BE2C (cell line): Measurements from ENCODE around the gene NNT.

Source experiments
- DNase-seq: peaks from one replicate; pipeline ENCODE4 v3.0.0-alpha.2; 2020
- H3K27me3 ChIP-seq: fragments of 250-450 bp; sonication (Bioruptor Pico); 2 replicates; pipeline ENCODE4 v1.5.1; 2020; ENCODE audit warnings: mild to moderate bottlenecking
- H3K36me3 ChIP-seq: fragments of 250-450 bp; sonication (Bioruptor Pico); 2 replicates; pipeline ENCODE4 v1.5.1; 2020; ENCODE audit warnings: mild to moderate bottlenecking
- H3K4me1 ChIP-seq: fragments of 250-450 bp; sonication (Bioruptor Pico); 2 replicates; pipeline ENCODE4 v1.5.1; 2020
- H3K4me3 ChIP-seq: 2 replicates; pipeline ENCODE4 v1.5.1; 2011; ENCODE audit warnings: low read depth, low read length
- H3K9me3 ChIP-seq: fragments of 250-450 bp; sonication (Bioruptor Pico); 2 replicates; pipeline ENCODE4 v1.5.1; 2020
- CTCF ChIP-seq: IDR thresholded peaks from 2 replicates; pipeline ENCODE4 v1.5.1; 2012; ENCODE audit warnings: mild to moderate bottlenecking, low read depth, low read length

NNT gene

DNA sequence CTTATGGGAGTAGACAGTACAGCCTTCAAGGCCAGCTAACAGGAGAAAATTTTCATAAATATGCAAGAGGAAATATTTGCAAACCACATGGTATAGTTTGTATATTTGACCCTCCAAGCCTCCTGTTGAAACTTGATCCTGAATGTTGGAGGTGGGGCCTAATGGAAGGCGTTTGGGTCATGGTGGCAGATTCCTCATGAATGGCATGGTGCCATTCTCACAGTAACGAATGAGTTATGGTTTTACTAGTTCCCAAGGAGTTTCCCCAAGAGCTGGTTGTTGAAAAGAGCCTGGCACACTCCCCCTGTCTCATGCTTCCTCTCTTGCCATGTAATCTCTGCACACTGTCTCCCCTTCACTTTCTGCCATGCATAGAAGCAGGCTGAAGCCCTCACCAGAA is 42.9 kb upstream of the NNT start:
- Histone ChIP-seq H3K4me1 (no peaks in the 10 kb centered on the region), H3K4me3 (no peak overlapping the region), H3K9me3 (no peaks in the 10 kb centered on the region), H3K36me3 (no peaks in the 10 kb centered on the region), H3K27me3 (no peaks in the 10 kb centered on the region)
- no peak for TF ChIP-seq CTCF
- DNase-seq = no peak

GRCh38 chr5:43561356-43561755 is 41.6 kb upstream of the NNT start:
- Histone ChIP-seq H3K27me3 (no peaks in the 10 kb centered on the region), H3K4me3 (no peak overlapping the region), H3K36me3 (no peaks in the 10 kb centered on the region), H3K4me1 (no peaks in the 10 kb centered on the region), H3K9me3 (no peaks in the 10 kb centered on the region)
- DNase-seq = no peak
- TF ChIP-seq CTCF = no peak

GRCh38 chr5:43563321-43563720 is 39.7 kb upstream of the NNT start:
- no peak for DNase-seq

DNA sequence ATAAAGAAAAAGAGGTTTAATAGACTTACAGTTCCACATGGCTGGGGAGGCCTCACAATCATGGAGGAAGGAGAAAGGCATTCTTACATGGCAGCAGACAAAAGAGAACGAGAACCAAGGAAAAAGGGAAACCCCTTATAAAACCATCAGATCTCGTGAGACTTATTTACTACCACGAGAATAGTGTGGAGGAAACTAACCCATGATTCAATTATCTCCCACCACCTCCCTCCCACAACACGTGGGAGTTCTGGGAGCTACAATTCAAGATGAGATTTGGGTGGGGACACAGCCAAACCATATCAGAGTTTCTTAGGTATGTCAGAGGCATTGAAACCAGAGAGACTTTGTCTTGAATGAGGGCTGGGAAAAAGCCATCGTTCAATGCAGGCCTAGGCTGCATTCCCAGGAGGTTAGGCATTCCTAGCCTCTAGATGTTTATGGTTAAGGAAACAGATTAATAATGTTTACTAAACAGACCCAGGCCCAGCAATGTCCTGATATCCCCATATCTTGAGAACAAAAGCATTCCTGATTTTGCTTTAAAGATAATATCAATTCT is 38.6 kb upstream of the NNT start:
- H3K9me3 ChIP-seq = no peaks in the 10 kb centered on the region
- TF ChIP-seq CTCF = no peak
- H3K36me3 ChIP-seq = no peaks in the 10 kb centered on the region
- H3K4me1 ChIP-seq = no peaks in the 10 kb centered on the region
- H3K4me3 ChIP-seq = no peak overlapping the region
- no peaks in the 10 kb centered on the region for H3K27me3 ChIP-seq
- no peak for DNase-seq

More at GRCh38 chr5:43563321-43563720, 39.7 kb upstream of the NNT start:
- Histone ChIP-seq H3K36me3 (no peaks in the 10 kb centered on the region), H3K9me3 (no peaks in the 10 kb centered on the region), H3K27me3 (no peaks in the 10 kb centered on the region), H3K4me3 (no peak overlapping the region), H3K4me1 (no peaks in the 10 kb centered on the region)
- TF ChIP-seq CTCF = no peak

DNA sequence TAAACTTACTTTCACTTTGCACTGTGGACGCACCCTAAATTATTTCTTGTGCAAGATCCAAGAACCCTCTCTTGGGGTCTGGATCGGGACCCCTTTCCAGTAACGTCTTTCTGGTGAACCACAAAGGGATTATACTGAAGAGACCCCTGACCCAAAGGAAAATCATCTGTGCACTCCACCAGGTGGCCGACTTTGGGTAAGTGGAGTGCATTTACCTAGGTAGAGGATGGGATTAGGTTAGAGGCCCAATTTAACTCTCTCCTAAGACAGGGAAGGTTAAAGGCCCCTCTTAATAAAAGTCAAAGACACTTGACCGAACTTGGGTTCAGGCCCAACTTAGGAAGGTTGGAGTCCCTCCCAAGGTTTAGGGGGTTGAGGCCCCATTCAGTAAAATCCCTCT is 37.9 kb upstream of the NNT start:
- H3K4me1 ChIP-seq = no peaks in the 10 kb centered on the region
- no peak for DNase-seq
- H3K9me3 ChIP-seq = no peaks in the 10 kb centered on the region
- TF ChIP-seq CTCF = no peak
- H3K4me3 ChIP-seq = no peak overlapping the region
- no peaks in the 10 kb centered on the region for H3K27me3 ChIP-seq
- no peaks in the 10 kb centered on the region for H3K36me3 ChIP-seq

GRCh38 chr5:43567967-43568366 is 35.0 kb upstream of the NNT start:
- Histone ChIP-seq H3K4me3 (no peak overlapping the region), H3K9me3 (no peaks in the 10 kb centered on the region), H3K4me1 (no peaks in the 10 kb centered on the region), H3K36me3 (no peaks in the 10 kb centered on the region), H3K27me3 (no peaks in the 10 kb centered on the region)
- no peak for TF ChIP-seq CTCF
- DNase-seq = no peak
